Activated CD4-positive, alpha-beta T cell treated with anti-CD3 and anti-CD28 coated beads, Interleukin-2, amount 50 U/mL, for 48 hours (primary cell): ENCODE results near the gene WNT11.

ENCODE experiments used
- DNase-seq, 2 experiments: peaks; one replicate each; pipeline ENCODE4 v3.0.0-alpha.2; 2020

WNT11 gene

DNA sequence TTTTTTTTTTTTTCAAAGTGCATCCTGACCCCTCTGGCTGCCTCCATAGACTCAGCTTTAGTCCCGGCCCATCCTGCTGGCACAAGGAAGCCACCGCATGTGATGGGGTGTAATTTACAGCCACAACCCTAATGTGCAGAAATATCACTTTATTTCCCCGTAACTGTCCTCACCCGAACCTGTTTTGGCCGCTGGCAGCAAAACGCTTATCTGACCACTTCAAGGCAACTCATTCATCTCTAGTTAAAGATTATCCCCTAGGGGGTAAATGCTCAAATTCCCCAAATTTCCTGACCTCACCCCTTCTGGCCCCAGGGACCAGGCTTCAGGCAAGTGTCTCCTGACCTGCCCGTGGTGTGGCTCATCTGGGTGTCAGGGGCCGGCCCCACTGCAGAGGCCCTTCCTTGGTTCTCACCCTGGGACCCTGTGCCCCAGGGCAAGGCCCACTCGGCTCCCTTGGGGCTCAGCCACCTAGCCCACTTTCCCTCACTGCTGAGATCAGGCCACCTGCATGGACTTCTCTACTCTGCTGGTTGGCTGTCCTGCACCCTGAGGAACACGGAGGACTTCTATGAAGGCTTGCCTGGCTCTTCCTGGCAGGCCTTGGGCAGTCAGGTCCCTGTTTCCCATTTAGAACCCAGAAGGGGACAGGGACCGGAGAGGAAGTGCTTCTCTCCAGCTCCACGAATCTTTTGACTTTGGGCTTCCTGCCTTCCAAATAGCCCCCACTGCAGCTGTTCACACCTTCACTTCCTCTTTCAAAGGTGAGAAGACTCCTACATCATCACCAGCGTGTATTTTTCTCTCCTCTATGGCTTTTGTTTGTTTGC is 53.3 kb downstream of the WNT11 start:
- no peak for DNase-seq

DNA sequence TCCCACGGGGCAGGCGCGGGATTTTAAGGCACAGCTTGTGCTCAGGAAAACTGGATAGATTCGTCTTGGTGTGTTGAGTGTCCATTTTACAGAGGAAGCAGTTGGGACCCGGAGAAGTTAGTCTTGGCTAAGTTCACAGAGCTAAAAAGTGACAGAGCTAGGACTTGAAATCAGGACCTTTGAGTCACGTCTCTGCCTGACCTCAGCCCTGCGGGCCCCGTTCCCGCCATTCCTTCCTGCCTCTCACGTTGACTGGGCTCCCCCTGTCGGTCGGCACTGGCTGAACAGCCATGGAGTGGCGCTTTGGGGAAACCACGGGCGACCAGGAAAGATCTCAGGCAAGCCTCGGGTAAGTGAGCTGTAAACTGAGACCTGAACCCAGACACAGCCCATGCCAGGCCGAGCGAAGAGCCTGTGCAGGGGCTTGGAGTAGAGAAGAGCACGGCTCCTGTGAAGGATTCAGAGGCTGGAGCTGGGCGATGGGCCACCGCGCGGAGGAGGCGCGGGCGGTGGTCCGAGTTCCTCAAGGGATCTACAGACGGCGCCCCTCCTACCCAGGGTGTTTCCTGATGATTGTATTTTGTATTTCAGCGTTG is 54.1 kb downstream of the WNT11 start:
- peak; percentile 93 to 95 for DNase-seq

DNA sequence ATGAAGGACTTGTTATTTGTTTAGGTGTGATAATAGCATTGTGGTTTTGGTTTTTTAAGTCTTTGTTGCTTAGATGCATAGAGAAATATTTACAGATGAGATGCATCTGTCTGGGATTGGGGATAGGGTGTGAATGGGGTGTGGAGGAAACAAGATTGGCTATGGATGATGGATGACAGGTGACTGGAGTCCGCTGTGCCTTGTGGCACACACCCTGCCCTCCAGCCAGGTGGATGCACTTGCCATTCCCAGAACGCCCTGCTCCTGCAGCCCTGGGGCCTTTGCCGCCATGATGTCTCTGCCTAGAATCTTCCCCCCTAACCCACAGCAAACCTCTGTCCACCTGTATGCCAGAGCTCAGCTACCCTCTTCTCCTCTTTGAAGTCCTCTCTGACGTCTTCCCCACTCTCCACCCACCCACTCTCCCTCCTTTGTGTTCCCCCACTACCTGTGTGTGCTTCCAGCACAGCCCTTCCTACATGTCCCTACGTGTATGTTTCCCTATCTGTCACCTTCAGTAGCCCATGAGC is 54.7 kb downstream of the WNT11 start:
- DNase-seq = no peak

DNA sequence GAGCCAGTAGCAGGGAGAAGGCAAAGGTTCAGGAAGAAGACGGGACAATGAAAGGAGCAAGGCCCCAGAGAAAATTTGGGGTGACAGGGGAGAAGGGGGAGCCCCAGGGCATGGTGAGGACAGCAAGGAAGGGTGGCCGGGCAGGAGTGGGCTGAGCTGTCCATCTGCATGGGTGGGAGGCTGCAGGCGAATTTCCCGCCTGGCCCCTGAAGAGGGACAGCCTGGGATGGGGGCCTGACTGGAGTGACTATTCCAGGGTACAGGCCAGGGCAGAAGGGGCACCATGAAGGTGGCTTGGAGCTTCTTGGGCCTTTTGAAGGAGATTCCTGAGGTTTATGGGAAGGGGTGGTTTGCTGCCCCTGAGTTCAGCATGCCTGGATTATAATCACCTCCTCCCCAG is 56.2 kb downstream of the WNT11 start:
- DNase-seq = no peak

DNA sequence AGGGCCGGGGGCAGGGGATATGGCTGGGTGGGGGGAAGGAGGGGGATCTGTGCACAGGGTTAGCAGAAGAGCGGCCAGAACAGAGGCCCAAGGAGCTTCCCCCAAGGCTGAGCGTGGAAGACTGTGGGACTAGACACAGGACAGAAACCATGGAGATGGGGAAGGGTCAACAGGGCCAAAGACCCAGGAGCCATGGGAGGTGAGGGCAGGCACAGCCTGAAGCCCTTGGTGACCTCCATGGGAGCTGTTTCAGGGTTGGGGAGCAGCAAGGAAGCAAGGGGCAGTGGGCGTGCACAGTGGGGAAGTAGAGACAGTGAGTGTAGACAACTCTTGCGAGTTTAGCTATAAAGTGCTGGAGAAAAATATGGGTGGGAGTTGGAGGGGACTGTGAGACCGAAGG is 56.6 kb downstream of the WNT11 start:
- DNase-seq = no peak

DNA sequence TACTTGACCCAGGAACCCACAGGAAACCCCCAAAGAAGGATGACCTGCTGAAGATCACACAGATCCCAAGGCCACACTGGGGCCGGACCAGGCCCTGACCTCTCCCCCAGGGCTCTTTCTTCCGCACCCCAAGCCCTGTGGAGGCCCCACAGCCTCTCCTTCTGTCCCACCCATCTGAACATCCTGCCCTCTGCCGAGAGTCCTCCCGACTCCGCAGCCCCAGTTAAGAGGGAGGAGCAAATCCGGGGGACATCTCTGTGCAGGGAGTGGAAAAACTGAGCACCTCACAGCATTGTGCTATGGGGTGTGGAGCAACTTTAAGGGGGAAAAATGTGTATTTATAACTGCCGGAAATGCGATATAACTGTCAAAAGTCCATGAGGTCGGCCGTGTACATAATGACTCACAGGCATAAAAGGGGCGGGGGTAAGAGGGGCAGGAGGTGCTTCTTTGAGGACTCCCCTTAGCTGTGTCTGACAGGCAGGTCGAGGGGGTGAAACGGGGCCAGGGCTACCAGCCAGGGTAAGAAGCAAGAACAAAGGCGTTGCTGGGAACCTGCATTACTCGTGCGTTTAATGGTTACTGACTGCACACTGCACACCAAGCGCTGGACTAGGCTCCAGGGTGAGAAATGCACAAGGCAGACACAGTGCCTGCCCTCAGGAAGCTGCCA is 57.2 kb downstream of the WNT11 start:
- DNase-seq = no peak

DNA sequence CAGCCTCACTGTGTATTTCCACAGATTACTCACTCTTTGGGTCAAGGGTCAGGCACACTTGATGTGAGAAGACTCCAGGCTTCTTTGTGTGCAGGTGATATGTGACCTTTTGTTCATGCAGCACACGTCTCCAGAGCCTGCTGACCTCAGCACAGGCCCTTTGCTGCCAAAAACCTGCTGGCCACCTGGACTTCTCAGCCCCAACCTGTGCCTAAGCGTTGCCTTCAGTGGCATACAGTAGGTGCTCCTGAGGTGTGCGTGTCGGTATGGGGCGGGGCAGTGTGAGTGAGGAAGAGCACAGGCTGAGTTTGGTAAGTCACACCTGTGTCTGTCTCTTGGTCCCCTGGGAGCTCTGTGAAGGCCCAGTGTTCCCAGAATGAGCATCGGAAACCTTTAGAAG is 58.1 kb downstream of the WNT11 start:
- no peak for DNase-seq

DNA sequence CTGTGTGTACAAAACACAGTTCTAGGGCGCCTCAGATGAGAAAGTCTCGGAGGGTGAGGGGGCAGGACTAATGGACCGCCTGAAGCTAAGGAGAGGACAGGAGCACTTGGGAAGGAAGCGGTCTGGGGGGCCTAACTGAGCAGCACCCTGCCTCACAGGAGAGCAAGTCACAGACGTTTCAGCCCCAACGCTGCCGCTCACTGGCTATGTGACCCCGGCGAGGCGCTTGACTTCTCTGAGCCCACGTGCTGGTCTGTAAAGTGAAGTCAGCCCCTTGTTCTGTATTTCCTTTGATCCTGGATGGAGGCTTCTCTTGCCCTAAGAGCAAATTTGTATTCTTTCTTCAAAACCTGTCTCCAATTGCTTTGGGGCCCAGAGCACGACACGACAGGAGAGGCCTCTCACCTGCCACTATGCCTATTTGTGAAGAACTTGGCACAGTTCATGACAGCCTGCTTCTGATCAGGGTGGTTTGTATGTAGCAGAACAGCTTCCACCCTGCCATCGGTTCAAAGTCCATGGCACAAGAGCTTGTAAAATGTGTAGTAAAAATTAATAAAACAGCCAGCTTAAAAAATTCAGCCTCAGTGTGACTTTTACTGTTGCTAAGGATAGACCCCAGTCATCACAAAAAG is 59.1 kb downstream of the WNT11 start:
- no peak for DNase-seq

DNA sequence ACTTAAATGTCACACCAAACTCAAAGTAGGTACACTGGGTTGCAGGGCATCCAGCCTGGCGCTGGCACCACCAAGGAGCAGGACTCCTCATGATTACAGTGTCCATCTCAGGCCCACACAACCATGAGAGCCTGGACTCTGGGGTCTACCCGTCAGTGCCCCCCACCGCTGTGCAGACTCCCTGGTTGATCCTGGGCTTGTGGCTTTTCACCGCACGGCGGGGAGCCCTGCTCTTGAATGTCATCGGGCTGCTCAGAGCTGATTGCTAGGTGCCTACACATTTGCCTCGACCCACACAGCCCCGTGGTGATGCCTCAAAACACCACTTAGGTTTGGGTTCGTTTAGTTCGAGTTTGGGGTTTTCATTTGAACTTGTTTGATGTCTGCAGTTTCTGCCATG is 63.0 kb downstream of the WNT11 start:
- DNase-seq = no peak

DNA sequence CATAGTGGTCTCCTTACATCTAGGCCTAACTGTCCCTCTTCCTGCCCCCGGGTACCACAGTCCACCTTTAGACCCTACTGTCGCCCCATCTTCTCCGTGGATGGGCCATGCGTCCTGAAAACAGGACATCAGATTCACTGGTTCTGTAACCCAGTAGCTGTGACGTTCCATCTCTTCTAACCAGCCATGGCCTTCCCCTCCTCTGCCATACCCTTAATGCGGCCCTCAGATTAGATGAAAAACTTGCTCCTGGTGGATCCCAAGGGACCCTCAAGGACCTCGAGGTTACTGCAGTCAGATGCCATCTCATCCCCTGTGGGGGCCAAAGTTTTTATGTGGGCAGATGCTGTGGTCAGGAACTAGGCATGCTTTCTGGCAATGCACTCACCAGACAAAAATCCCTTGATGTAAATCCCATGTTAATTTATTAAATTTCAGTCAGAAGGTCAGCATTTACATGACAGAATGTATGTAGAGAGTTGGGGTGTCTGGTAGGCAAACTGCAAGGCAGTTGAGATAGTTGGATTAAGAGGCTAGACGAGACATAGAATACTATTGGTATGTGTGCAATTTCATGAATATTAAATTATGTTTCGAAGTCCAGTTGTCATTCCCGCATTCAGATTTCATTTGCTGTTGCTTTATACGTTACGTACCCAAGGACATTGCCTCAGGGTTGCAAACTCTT is 64.3 kb downstream of the WNT11 start:
- no peak for DNase-seq

DNA sequence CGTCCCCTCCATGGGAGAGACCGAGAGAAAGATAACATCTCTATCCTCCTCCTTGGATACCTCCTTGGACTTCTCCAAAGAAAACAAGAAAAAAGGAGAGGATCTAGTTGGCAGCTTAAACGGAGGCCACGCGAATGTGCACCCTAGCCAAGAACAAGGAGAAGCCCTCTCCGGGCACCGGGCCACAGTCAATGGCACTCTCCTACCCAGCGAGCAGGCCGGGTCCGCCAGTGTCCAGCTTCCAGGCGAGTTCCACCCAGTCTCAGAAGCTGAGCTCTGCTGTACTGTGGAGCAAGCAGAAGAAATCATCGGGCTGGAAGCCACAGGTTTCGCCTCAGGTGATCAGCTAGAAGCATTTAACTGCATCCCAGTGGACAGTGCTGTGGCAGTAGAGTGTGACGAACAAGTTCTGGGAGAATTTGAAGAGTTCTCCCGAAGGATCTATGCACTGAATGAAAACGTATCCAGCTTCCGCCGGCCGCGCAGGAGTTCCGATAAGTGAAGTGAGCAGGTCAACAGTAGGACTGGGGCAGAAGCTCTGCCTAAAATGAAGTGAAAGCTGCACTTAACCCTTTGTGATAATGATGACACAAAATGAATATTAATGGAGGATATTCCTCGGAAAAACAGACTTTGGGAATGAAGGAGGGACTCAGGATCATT is 65.3 kb downstream of the WNT11 start:
- no peak for DNase-seq

DNA sequence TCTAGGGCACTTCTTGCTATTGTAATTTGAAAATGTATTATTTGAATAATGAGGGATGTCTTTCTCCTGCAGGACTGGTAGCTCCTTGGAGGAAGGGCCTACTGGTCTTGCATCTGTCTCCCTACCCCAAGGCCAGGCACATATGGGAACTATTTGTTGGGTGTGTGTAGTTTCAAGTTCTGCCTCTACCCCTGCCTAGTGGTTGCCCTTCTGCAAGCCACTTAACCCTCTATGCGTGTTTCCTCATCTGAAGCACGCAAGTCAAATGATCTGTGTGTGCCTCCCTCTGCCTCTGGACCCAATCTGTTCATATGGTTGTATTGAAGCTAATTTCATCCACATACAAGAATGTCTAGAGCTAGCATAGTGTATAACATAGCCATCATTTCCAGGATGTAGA is 67.0 kb downstream of the WNT11 start:
- no peak for DNase-seq
